Uterus (tissue), 2 donors: ENCODE measurements around the gene MAN2B1.

Experiments
- POLR2A ChIP-seq, 2 donors: fragments of 450-650 bp; IDR thresholded peaks; one replicate each; pipeline ENCODE4 v1.6.1; 2016; ENCODE audit warnings: antibody characterized with exemption in 2 of 2, mild to moderate bottlenecking in 1 of 2, moderate library complexity in 1 of 2
- TF ChIP-seq, protein P1 (sequence below), 4 experiments: fragments of 200-600 bp in 2 of 4; fragments of 450-650 bp in 2 of 4; sonication (generic) in 2 of 4; IDR thresholded peaks; one replicate each; pipeline ENCODE4 v1.5.1; 2016 to 2019; ENCODE audit warnings: antibody characterized with exemption in 4 of 4, mild to moderate bottlenecking in 2 of 4, moderate library complexity in 1 of 4

DNA sequence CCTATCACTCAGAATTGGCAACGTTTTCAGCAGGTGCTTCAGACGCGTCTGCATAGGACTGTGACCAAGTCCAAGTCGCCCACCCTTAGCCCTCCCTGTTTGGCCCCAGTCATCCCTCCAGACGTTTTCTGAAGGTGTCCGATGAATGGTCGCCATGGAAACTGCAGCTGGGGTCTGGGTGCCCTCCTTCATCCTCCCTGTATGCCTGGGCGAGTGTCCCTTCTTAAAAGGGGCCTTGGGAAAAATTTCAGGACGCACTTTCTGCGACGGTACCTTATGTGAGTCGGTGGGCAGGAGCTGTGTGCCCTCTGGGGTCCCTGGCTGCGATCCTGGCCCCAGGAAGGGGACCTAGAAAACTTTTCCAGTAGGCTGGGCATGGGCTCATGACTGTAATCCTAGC lies 25.1 kb downstream of the MAN2B1 start:
- TF ChIP-seq, protein P1, sequence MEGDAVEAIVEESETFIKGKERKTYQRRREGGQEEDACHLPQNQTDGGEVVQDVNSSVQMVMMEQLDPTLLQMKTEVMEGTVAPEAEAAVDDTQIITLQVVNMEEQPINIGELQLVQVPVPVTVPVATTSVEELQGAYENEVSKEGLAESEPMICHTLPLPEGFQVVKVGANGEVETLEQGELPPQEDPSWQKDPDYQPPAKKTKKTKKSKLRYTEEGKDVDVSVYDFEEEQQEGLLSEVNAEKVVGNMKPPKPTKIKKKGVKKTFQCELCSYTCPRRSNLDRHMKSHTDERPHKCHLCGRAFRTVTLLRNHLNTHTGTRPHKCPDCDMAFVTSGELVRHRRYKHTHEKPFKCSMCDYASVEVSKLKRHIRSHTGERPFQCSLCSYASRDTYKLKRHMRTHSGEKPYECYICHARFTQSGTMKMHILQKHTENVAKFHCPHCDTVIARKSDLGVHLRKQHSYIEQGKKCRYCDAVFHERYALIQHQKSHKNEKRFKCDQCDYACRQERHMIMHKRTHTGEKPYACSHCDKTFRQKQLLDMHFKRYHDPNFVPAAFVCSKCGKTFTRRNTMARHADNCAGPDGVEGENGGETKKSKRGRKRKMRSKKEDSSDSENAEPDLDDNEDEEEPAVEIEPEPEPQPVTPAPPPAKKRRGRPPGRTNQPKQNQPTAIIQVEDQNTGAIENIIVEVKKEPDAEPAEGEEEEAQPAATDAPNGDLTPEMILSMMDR (IDR thresholded peaks at IDR 0.05) = no peak
- no peak for TF ChIP-seq POLR2A (IDR thresholded peaks at IDR 0.05)
